Measurements from ENCODE around the gene EIF4EBP3.

DNA sequence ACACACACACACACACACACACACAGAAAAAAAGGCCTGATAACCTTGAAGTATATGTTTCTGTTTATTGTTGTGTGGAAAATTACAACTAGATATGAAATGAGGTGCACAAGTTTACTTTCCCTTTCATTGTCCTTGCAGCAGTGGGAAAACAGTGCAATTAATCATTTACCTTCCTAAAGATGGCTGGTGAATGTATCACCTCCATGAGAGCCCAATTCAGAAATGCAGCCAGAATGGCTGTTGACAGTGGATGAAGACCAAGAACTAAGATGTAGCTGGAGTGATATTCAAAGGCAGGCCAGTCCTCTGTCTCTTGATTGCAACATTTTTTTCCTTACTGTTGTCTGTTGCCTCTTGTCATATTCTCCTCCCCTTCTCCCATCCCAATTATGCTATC, 49.6 kb upstream of the EIF4EBP3 start:
- TF ChIP-seq, protein P1, sequence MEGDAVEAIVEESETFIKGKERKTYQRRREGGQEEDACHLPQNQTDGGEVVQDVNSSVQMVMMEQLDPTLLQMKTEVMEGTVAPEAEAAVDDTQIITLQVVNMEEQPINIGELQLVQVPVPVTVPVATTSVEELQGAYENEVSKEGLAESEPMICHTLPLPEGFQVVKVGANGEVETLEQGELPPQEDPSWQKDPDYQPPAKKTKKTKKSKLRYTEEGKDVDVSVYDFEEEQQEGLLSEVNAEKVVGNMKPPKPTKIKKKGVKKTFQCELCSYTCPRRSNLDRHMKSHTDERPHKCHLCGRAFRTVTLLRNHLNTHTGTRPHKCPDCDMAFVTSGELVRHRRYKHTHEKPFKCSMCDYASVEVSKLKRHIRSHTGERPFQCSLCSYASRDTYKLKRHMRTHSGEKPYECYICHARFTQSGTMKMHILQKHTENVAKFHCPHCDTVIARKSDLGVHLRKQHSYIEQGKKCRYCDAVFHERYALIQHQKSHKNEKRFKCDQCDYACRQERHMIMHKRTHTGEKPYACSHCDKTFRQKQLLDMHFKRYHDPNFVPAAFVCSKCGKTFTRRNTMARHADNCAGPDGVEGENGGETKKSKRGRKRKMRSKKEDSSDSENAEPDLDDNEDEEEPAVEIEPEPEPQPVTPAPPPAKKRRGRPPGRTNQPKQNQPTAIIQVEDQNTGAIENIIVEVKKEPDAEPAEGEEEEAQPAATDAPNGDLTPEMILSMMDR (IDR thresholded peaks at IDR 0.05): no peak
- TF ChIP-seq POLR2AphosphoS5 (IDR thresholded peaks at IDR 0.05; ENCODE audit: insufficient read depth in 1 of 2, low read depth in 1 of 2) (no peak), POLR2A (IDR thresholded peaks at IDR 0.05) (no peak)

Data from vagina (tissue), 2 donors.